ENCODE results near the gene DOCK2. TPM values are rescaled to one million over a fixed set of nuclear protein-coding genes. Genes with fewer than 3 reads are reported as not detected.

Gene DOCK2
- total RNA-seq, 1 donor from 2014 or later, result 108 TPM

DNA sequence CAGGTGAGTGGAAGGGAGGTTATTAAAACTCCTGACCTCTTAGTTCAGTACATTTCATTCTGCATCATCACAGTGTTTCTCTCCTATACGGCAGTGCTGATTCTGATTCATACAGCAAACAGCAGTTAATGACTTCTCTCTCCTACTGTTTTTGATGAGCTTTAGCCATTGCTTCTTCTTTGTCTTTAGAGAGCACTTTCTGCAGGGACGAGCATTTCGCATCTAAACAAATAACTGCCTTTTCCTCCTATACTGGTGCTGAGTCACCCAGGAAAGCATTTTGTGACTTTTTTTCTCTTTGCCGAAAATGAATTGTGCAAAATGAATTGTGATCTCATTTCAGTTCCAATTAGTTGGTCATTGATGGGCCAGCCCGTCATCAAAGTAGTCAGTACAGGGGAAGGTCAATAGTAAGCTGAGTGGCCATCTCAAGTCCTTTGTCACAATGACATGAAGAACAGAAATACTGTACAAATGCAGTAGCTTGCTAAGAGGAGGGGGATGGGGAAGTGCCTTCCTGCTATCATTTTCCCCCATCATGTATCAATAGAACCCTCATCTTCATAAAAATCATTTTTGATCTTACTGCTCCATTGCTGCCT, 244.7 kb downstream of the DOCK2 start:
- Histone ChIP-seq H3K36me3 (no peaks in the 10 kb centered on the region), H3K4me3 (no peak overlapping the region), H3K27me3 (ENCODE audit: low read depth) (no peaks in the 10 kb centered on the region), H3K4me1 (peaks cover 9% of the 10 kb centered on the region), H3K9me3 (no peaks in the 10 kb centered on the region), H3K27ac (no peak overlapping the region)
- no peak for ATAC-seq
- intact Hi-C loops (cut with DNase I), result no loop called here
- DNase-seq, result no peak
- TF ChIP-seq, protein P1, sequence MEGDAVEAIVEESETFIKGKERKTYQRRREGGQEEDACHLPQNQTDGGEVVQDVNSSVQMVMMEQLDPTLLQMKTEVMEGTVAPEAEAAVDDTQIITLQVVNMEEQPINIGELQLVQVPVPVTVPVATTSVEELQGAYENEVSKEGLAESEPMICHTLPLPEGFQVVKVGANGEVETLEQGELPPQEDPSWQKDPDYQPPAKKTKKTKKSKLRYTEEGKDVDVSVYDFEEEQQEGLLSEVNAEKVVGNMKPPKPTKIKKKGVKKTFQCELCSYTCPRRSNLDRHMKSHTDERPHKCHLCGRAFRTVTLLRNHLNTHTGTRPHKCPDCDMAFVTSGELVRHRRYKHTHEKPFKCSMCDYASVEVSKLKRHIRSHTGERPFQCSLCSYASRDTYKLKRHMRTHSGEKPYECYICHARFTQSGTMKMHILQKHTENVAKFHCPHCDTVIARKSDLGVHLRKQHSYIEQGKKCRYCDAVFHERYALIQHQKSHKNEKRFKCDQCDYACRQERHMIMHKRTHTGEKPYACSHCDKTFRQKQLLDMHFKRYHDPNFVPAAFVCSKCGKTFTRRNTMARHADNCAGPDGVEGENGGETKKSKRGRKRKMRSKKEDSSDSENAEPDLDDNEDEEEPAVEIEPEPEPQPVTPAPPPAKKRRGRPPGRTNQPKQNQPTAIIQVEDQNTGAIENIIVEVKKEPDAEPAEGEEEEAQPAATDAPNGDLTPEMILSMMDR (IDR thresholded peaks at IDR 0.05), result no peak

DNA sequence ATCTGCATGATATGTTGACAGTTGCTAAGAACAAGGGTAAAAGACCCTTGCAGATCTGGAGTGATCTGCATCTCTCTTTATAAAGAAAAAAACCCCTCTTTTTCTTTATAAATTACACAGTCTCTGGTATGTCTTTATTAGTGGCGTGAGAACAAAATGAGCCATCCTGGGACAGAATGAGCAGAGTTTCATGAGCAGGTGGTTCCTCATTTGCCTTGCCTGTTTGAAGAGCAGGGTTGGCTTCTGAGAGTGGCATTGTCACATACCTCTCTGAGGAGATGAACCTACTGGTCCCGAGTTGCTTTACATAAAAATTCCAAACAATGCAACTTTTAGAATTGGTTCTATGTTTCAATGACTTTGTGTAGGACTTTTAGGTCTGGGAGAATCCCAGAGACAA, 249.0 kb downstream of the DOCK2 start:
- no peak for ATAC-seq
- Histone ChIP-seq H3K36me3 (no peaks in the 10 kb centered on the region), H3K27me3 (ENCODE audit: low read depth) (no peaks in the 10 kb centered on the region), H3K27ac (no peak overlapping the region), H3K4me3 (no peak overlapping the region), H3K9me3 (no peaks in the 10 kb centered on the region), H3K4me1 (no peaks in the 10 kb centered on the region)
- TF ChIP-seq, protein P1 (IDR thresholded peaks at IDR 0.05), result no peak
- DNase-seq, result no peak
- intact Hi-C loops (cut with DNase I), result no loop called here

DNA sequence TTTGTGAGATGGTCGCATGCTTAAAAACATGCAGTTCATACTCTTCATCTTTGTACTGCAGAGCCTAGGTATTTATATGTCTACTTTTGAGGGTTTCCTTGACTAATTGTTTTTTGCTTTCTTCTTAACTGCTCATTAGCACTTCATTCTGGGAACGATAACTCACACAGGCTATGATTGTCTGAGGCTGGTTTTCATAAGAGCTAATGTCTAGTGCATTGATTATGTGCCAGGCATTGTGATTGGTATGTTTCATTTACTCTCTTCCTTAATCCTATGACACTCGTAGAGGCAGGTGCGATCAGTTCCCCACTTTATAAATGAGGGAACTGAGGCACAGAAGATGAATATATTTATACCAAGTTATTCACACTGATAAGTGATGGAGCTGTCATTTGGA, 249.6 kb downstream of the DOCK2 start:
- no peak for DNase-seq
- Histone ChIP-seq H3K36me3 (no peaks in the 10 kb centered on the region), H3K27ac (no peak overlapping the region), H3K9me3 (no peaks in the 10 kb centered on the region), H3K4me1 (no peaks in the 10 kb centered on the region), H3K4me3 (no peak overlapping the region), H3K27me3 (ENCODE audit: low read depth) (no peaks in the 10 kb centered on the region)
- intact Hi-C loops (cut with DNase I), result no loop called here
- no peak for ATAC-seq
- TF ChIP-seq, protein P1 (IDR thresholded peaks at IDR 0.05), result no peak

DNA sequence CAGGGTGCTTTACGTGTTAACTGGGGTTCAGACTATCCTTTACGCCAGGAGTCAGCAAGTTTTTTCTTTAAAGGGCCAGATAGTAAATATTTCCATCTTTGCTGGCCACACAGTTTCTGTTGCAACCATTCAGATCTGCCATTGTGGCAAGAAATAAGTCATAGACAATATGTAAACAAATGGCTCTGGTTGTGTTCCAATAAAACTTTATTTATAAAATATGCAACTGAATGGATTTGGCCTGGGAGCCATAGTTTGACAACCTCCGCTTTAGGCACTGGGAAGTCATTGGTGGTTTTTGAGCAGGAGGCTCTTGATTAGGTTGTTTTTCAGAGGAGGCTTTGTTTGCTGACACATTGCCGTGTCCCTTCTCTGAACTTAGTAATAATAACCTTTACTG, 252.5 kb downstream of the DOCK2 start:
- no peaks in the 10 kb centered on the region for H3K27me3 ChIP-seq (ENCODE audit: low read depth)
- no peak overlapping the region for H3K27ac ChIP-seq
- no peaks in the 10 kb centered on the region for H3K9me3 ChIP-seq
- TF ChIP-seq, protein P1 (IDR thresholded peaks at IDR 0.05), result no peak
- ATAC-seq (no peak), DNase-seq (no peak)
- no peaks in the 10 kb centered on the region for H3K36me3 ChIP-seq
- no peaks in the 10 kb centered on the region for H3K4me1 ChIP-seq
- intact Hi-C loops (cut with DNase I), result no loop called here
- no peak overlapping the region for H3K4me3 ChIP-seq

DNA sequence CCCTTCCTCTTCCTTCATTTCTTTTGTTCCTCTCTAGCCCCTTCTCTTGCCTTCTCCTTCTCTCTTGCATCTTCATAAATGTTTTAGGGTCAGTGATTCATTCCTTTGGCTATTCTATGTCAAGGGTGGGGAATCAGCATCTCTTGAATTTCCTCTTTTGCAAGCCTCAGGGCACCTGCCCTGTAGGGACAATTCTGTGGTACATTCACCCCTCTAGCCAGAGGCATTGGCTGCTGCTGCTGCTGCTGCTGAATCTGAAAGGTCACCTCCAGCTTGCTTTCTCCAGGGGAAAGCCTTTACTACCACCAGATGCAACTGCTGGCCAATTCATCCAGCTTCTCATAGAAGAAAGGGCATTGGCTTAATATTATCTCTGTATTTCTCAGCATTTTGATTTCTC, 255.9 kb downstream of the DOCK2 start:
- DNase-seq (no peak), ATAC-seq (no peak)
- intact Hi-C loops (cut with DNase I), result no loop called here
- Histone ChIP-seq H3K27me3 (ENCODE audit: low read depth) (no peaks in the 10 kb centered on the region), H3K4me3 (no peak overlapping the region), H3K4me1 (no peaks in the 10 kb centered on the region), H3K36me3 (no peaks in the 10 kb centered on the region), H3K27ac (no peak overlapping the region), H3K9me3 (no peaks in the 10 kb centered on the region)
- TF ChIP-seq, protein P1 (IDR thresholded peaks at IDR 0.05), result no peak
